ENCODE measurements around the gene RHOT1.
"Not testable (repeated sequence)": the region's sequence is repeated elsewhere in the genome, so short reads cannot be mapped to it uniquely, and the experiment has no call there.

- TF ChIP-seq FOXM1 (IDR thresholded peaks at IDR 0.05; ENCODE audit: borderline replicate concordance); FOXK2 (IDR thresholded peaks at IDR 0.05); SUZ12 (IDR thresholded peaks at IDR 0.05); ELF4 (IDR thresholded peaks at IDR 0.05): not testable (repeated sequence)
These were observed 2.1 kb downstream of the RHOT1 start for GRCh38 chr17:32144442-32144841.
